ENCODE results near the gene C6orf163.

GRCh38 chr6:87384449-87384848 is 39.8 kb downstream of the C6orf163 start:
- no peak for TF ChIP-seq ZNF274 (IDR thresholded peaks at IDR 0.05; ENCODE audit: low read depth, low read length)
- TF ChIP-seq SUZ12 (IDR thresholded peaks at IDR 0.05; ENCODE audit: extremely low read depth, insufficient read depth, insufficient read length), result no peak
- TF ChIP-seq YY1 (IDR thresholded peaks at IDR 0.05; ENCODE audit: insufficient read depth, insufficient read length), result no peak

Measured in NT2/D1 (cell line).